Endometrial microvascular endothelial cells (primary cell): ENCODE measurements around the gene DLG3. TPM values are rescaled to one million over a fixed set of nuclear protein-coding genes. Genes with fewer than 3 reads are reported as not detected.

ENCODE experiments used
- in situ Hi-C: cut with HindIII; loops from 2 replicates; pipeline ENCODE4 v1.10.0; 2017; ENCODE audit warnings: low sequenced_read_pairs, low pct_unique_long_range_greater_than_20kb; ENCODE audit errors: inconsistent ontology term
- total RNA-seq: library from RNA; depleted of rRNA; stranded (reverse); fragments of >200 nt; gene quantifications from one replicate; pipeline ENCODE4 v1.2.3, GENCODE V29; 2015; ENCODE audit errors: inconsistent ontology term

DLG3 gene
- total RNA-seq, 1 donor from 2014 or later: 1.5 TPM

DNA sequence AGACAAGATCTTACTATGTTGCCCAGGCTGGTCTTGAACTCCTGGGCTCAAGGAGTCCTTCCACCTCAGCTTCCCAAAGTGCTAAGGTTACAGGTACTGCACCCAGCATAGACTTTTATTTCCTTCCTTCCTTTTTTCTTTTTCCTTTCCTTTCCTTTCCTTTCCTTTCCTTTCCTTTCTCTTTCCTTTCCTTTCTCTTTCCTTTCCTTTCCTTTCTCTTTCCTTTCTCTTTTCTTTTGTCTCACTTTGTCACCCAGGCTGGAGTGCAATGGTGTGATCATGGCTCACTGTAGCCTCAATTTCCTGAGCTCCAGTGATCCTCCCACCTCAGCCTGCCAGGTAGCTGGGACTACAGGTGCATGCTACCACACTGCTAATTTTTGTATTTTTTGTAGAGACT lies 19.4 kb downstream of the DLG3 start:
- in situ Hi-C loops: no loop called here

DNA sequence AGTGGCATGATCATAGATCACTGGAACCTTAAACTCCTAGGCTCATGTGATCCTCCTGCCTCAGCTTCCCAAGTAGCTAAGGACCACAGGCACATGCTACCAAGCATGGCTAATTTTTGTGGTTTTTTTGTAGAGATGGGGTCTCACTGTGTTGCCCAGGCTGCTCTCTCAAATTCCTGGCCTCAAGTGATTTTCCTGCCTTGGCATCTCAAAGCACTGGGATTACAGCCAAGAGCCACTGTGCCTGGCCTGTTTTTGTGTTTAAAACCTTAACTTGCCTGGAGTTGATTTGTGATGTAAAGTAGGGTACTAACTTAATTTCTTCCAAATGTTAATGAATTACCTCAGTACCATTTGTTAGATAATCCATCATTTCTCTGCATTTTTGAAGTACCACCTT lies 22.3 kb downstream of the DLG3 start:
- in situ Hi-C loops: no loop called here

DNA sequence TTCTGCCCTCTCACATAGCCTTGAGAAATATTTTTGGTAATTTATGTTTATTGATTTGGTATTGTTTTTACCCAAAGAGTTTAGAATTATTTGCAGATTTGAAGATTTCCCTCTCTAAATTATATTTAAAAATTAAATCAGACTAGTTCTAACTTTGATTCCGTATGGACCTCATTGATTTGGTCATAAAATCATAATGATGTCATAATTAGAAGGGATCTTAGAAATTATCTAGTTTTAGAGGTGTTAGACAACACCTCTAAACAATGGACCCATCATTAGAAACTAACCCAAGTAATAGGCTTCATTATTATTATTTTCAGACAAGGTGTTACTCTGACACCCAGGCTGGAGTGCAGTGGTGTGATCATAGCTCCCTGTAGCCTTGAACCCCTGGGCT lies 24.1 kb downstream of the DLG3 start:
- in situ Hi-C loops: no loop called here

DNA sequence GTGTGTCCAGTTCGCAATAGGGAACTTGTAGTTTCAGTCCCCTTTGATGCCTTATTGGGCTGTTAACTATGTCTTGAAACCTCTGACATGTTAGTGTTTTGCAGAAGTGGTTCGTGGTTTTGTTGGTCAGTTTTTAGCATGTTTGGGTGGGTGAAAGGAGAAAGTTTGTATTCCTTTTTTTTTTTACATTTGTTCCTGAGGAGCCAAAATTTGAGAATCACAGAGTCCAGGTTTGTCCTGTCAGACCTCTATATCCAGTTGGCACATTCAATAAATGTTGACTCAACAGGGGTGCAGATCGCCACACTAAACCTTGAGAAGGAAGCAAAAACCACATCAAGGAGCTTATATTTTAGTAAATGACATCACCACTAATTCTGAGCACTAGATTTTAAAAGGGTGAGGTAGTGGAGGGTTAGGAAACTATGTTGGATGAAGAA lies 26.2 kb downstream of the DLG3 start:
- in situ Hi-C loops: no loop called here

DNA sequence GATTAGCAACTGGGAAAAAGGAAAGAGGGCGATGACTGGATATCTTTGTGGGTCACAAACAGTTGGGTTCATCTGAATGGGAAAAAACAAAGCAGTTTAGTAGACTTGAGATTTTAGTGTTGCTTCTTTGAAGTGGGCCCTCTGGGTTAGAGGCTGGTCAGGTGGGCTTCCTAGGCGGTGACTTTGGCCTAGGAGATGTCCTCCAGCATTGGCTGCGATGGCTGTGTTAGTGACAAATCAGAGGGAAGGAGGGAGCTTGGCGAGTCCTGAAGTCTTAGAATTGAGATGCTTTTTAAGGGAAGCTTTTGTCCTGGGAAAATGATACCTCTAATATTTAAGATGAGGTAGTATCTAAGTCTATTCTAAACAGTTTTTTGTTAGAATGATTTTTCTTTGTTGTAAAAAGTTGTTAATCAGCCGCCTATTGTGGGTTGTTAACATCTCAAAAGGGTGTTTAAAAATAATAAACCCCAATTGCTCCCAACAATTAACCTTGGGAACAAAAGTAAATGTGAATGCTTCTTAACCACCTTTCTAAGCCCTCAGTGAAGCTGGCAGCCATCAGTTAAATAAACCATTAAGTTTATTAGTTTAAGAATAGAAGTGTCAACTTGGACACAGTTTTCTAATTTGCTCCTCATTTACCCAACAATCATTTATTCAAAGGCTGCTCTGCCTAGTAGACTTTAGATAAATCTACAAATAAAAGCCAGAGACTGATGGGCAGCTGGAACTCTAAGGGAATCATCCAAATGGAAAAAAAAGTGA lies 31.7 kb downstream of the DLG3 start:
- in situ Hi-C loops: no loop called here

DNA sequence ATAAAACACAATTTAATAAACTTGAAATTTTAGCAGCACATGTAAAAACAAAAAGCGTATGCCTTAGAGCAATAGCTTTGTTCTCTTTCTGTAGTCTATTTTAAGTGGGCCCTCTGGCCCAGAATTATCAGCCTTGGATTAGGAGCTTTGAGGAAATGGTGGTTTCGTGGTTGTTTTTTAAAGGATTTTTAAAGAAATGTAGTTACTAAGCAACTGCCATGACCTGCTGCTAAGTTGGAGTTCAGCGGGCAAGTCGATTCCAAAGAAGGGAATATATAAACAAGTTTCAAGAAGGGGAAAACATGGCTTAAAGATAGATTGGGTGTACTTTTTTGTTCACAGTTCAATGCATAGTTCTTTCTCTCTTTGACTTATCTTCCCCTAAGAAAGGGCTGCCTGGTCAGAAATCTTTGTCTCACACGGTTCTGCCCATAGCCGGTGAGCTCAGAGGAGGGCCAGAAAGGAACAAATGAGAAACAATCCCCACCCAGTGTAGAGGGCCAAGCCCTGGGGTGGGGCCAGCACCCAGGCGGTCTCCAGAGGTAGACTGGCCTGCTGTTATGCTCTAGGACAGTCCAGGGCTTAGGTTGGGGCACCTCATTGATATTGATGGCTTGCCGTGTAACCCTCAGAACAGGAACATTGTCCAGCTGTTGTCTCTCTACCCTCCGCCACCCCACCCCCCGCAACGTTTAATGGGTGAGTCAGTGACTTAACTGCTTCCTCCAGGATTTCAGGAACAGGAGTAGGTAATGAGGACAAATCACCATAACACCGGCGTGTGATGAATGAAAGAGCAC lies 32.5 kb downstream of the DLG3 start:
- in situ Hi-C loops: no loop called here

DNA sequence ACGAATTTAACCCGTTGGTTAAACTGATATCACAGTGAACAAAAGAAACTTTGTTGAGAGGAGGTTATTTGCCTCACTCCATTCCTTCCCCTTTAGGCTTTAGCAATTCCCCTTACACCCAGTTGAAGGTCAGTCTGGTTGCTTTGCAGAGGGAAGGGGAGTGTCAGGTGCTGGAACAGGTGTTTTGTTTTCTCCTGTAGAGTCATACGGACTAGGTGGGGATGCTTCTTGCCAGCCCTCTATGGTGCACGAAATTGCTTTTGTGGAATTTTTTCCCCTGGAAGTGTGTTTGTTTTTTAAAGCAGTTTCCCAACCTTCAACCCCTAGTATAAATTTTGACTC lies 33.1 kb downstream of the DLG3 start:
- in situ Hi-C loops: no loop called here

DNA sequence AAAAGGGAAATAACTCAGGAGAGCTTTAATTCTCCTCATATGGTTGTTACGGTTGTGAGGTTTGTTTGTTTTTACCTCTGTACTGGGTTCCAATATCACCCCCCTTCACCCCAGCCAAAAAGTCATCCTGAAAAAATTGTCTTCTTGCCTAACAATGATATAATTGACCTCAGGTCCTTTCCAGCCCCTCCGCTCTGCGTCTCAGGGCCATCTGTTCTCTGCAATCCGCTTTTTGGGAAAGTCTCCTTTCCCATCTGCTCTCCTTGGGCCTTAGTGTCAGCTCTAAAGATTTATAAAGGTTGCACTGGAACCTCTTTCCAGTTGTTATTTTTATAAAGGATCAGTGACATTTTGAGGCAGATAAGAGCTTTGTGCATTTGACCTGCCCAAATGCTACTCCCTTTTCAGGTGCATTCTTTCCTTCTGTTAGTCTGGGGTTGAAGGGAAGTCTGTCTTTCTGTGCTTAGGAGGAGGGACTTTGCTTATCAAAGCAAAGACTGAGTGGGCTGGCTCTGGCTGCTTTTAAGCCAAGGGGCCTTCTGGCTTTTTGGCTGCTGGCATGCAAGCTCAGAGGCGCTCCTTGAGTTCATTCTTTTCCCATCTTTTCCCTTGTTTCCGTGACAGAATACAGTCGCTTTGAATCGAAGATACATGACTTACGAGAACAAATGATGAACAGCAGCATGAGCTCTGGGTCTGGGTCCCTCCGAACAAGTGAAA lies 34.1 kb downstream of the DLG3 start:
- in situ Hi-C loops: no loop called here

DNA sequence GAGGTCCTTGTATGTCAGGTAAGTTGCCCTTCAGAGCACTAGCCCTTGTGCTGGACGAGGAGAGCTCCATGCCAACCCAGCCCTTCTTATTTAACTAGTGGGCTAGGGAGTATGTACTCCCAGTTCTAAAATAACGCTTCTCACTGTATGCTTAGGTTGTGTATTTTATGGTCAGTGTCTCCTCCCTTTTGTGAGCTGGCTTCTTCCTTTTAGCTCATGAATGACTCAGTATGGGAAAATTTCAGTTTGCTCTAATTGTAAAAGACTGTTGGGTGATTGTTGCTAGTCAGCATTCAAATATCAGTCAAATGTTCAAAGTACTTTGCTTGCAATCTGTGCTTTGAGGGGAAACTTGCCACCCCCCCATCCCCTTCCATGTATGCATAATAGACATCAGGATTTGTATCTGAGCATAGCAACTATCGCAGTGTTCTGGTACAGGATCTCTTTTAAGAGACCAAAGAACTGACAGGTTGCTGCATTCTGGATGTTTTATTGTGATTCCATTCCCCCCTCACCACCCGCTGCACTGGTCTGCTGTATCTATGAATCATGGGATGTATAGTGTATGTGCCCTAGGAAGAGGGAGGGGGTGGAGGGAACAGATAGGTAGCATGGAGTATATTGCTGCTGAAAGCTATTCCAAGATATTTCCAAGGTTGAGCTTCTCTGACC lies 34.7 kb downstream of the DLG3 start:
- in situ Hi-C loops: no loop called here

DNA sequence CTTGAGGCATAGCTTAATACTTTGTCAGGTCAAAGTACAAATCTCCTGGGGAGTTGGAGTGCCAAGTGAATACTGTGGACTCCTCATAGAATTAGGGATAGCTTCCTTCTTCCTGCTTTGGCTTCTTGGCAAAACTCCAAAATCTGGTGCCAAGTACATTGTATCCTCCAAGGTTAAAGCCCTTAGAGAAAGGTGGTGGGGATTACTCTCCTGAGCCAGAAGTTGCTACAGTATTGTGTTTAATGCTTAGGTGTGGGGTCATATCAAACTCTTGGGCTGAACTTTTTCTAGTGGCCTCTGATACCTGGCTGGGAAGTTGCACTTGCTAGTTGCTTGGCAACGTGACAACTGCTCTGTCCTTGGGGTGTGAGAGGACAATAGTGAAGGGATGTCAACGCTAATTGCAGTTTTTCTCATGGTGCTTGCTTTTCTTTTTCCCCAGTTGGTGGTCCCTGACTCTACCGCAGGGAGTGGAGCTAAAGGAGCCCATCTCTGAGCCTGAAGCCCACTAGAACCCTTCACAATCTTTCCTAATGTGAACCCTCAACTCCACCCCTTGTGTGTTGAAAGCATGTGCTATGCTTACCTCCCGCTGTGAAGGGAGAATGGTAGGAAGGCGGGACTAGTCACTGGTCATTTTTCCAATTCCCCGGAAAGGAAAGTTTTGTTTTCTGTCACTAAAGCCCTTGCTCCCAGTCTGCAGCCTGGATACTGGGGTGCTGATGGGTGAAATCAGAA lies 35.5 kb downstream of the DLG3 start:
- in situ Hi-C loops: no loop called here

DNA sequence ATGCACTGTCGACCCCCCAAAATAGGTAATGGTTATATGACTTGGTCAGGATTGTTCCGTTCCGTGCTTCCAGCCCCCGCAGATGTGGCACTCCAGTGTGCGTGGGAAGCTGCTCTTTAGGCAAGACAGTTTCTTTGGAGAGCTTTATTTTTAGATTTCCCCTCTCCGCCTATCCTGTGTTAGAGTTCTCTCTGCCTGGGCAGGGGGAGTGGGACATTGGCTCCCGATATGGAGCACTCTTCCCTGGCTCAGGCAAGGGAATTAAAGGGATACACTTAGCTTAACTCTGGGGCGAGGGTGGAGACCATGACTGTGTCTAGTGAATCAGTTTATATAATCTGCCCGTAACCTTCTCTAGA lies 36.0 kb downstream of the DLG3 start:
- in situ Hi-C loops: no loop called here

DNA sequence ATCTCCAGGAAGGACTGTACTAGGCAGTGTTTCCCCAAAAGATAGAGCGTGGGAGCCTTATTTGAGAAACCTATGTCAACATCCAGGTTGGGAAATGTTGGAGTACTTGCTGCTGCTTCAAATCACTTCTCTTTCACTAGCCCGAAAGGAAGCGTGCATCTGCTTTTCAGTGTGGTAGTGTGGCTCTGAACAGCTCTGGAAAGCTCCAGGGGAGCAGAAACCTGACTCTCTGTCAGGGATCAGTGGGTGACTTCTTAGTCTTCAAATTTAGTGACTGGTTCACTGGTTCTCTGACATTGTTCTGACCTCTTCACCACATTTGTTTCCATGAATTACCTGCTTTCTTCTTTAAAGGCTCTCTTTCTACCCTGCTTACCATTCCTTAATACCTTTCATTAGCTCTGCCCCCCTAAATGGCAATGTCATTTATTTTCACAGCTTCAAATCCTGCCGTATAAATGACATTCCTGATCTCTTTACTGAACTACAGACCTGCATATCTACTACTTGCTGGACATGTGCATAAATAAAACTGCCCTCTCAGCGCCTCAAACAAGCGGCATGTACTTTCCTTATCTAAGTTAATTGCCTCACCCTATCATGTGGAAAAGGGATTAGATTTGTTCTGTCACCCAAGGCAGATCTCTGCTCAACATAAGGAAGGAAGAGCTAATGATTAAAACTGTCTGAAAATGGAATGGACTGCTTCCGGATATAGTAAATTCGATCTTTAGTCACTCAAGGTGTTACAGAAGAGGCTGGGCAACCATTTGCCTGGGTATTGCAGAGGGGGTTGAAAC lies 37.0 kb downstream of the DLG3 start:
- in situ Hi-C loops: no loop called here

DNA sequence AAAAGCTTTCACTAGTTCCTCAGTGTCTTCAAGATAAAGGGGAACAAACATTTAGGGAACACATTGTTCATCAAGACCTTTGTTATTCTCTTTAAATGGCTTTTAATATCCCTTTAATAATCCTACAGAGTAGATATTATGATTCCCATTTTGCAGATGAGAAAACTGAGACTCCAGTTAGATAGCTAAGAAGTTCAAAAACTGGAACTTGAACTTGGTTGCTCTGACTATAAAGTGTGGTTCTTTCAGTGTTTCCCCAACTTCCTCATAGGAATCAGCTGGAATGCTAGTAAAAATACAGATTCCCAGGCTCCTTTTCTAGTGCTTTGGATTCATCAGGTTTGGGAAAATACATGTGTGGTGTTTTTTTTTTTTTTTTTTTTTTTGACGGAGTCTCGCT lies 37.7 kb downstream of the DLG3 start:
- in situ Hi-C loops: no loop called here

DNA sequence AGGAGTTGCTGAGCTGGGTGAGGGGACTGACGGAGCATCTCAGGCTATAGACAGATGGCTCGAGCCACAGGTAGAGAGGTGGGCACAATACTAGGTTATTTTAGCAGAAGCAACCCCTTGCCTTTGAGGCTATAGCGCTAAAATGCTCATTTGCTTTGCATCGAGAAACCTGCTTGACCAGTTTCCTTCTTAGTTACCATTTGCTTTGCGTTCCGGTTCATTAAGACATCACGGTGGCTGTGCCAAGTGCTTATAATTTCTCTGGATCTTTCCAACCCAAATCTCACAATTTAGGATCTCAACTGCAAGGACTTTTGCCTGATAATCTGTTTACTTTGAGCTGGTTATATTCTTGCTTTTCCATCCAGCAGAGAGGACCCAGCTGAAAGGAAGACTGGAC lies 40.8 kb downstream of the DLG3 start:
- in situ Hi-C loops: no loop called here

DNA sequence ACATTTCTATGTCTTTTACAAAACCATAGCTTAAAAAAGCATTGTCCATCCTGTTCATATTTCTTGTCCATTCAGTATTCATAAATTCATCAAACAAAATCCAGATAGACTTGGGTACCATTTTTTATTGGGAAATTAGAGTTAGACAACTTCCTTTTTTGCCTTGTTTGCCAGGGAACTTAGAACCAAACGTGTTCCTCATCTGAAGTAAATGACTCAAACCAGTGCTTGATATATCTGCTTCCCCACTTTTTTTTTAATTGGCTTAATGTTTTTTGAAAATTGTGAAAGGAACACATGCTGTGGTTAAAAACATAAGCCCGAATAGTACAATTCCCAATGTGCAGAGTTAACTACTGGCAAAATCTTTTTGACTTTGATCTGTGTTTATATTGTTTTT lies 44.2 kb downstream of the DLG3 start:
- in situ Hi-C loops: no loop called here

DNA sequence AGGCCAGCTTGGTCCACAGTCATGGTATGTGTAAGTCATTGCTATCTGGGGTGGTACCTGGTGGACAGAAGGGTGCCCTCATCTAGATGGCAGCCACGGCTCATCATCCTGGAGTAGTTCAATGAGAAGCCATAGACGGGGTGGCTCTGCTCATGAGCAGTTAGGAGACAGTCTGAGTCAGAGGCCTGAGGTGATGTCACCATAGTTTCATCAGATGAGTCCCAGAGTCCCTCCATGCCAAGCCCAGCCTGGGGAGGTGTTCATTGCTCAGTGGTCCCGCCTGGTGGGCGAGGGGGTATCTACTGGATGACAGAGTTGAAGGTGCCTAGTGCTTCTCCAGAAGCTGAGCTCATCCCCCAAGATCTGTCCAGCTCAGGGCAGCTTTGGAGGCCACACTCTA lies 49.8 kb downstream of the DLG3 start:
- in situ Hi-C loops: no loop called here

DNA sequence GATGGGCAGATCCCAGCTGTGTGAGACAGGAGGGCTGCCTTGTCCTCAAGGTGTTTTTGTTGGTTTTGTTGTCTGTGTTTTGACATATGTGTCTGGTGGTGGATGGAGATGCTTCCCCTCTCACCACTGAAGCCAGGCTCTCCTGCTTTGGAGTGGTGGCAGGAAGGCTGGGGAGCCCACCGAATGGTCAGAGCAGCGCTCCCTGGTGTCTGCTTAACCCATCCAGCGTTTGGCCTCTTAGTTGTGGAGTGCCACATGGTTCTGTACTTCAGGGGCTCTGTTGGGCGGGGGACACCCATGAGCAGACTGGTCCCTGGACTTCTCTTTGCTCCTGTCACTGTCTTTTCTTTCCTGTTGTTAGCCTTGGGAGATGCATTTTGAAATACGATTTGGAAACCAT lies 51.9 kb downstream of the DLG3 start:
- in situ Hi-C loops: no loop called here

DNA sequence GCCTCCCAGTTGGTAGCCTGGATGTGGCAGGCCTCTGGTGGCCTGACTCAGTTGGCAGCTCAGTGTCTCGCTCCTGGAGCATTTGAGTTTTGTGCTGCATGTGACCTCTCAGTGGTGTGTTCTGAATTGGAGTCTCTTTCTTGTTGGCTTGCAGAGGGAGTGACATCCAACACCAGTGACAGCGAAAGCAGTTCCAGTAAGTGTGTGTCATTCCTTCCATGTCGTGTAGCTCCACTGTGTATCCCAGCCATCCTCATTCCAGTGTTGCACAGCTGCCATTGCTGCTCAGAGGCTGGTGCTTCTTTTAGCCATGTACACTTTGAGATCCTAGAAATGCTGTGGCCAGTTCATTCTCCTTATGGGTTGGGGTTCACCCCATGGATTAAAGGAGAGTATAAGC lies 52.4 kb downstream of the DLG3 start:
- in situ Hi-C loops: no loop called here
